ENCODE results near the gene NRG2.

NRG2 gene

DNA sequence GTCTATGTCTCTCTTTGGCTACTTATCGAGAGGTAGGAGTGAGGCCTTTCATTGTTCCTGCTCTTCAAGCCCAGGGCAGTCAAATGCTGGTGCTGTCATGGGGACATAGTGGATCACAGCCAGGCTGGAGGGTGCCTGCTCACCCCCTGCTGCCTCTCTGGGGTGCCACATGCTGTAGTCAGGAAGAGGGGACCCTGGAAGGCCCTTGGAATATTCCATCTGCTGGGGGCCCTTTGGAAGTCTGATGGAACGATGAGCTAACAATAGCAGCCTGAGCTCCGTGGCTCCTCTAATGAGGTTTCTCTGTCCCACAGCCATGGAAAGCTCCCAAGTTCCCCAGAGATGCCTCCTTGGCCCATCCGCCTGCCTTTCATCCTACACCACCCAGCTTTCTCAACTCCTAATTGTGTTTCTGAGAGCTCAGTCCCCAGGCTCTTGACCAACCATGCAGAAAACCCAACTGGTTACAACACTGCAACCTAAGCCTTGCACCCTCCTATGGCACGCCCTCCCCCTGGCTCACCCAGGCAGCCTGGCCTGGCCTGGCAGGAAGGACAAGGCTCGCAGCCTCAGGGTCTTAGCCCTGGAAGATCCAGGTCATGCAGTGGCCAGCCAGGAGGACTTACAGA, 91.7 kb downstream of the NRG2 start:
- TF ChIP-seq, protein P1, sequence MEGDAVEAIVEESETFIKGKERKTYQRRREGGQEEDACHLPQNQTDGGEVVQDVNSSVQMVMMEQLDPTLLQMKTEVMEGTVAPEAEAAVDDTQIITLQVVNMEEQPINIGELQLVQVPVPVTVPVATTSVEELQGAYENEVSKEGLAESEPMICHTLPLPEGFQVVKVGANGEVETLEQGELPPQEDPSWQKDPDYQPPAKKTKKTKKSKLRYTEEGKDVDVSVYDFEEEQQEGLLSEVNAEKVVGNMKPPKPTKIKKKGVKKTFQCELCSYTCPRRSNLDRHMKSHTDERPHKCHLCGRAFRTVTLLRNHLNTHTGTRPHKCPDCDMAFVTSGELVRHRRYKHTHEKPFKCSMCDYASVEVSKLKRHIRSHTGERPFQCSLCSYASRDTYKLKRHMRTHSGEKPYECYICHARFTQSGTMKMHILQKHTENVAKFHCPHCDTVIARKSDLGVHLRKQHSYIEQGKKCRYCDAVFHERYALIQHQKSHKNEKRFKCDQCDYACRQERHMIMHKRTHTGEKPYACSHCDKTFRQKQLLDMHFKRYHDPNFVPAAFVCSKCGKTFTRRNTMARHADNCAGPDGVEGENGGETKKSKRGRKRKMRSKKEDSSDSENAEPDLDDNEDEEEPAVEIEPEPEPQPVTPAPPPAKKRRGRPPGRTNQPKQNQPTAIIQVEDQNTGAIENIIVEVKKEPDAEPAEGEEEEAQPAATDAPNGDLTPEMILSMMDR (IDR thresholded peaks at IDR 0.05; ENCODE audit: insufficient read depth, low read length), result no peak
- no peak for TF ChIP-seq POLR2AphosphoS5 (IDR thresholded peaks at IDR 0.05; ENCODE audit: low read depth)
- TF ChIP-seq GABPA (IDR thresholded peaks at IDR 0.05; ENCODE audit: low read depth), result no peak
- no peak for TF ChIP-seq SPI1 (IDR thresholded peaks at IDR 0.05; ENCODE audit: borderline replicate concordance, low read depth)
- TF ChIP-seq, protein P2, sequence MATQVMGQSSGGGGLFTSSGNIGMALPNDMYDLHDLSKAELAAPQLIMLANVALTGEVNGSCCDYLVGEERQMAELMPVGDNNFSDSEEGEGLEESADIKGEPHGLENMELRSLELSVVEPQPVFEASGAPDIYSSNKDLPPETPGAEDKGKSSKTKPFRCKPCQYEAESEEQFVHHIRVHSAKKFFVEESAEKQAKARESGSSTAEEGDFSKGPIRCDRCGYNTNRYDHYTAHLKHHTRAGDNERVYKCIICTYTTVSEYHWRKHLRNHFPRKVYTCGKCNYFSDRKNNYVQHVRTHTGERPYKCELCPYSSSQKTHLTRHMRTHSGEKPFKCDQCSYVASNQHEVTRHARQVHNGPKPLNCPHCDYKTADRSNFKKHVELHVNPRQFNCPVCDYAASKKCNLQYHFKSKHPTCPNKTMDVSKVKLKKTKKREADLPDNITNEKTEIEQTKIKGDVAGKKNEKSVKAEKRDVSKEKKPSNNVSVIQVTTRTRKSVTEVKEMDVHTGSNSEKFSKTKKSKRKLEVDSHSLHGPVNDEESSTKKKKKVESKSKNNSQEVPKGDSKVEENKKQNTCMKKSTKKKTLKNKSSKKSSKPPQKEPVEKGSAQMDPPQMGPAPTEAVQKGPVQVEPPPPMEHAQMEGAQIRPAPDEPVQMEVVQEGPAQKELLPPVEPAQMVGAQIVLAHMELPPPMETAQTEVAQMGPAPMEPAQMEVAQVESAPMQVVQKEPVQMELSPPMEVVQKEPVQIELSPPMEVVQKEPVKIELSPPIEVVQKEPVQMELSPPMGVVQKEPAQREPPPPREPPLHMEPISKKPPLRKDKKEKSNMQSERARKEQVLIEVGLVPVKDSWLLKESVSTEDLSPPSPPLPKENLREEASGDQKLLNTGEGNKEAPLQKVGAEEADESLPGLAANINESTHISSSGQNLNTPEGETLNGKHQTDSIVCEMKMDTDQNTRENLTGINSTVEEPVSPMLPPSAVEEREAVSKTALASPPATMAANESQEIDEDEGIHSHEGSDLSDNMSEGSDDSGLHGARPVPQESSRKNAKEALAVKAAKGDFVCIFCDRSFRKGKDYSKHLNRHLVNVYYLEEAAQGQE (IDR thresholded peaks at IDR 0.05; ENCODE audit: insufficient replicate concordance, low read depth), result no peak
- Histone ChIP-seq H3K27me3 (ENCODE audit: insufficient read depth, poor library complexity, severe bottlenecking) (no peaks in the 10 kb centered on the region), H3K27ac (replicated peaks) (no peak overlapping the region), H3K4me3 (replicated peaks; ENCODE audit: insufficient read depth, low read length) (no peak overlapping the region)
- no peak for DNase-seq (ENCODE audit: low read depth in 1 of 2, low spot score in 1 of 2)

DNA sequence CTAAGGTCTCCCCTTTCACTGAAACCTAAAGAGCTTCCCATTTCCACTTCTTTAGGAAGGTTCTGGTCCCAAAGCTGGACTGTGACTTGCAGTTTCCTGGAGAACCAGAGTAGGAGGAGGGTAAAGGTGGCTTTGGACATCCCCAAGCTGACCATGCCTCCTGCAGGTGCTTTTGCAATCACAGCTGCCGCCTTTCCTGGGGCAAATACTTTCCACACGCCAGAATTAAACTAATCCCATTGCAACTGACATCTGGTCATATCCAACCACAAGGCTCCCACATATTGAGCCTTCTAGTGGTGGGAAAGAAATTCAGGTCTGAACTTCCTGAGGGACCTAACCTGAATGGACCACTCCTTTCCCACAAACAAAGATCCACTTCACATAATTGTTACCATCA, 92.7 kb downstream of the NRG2 start:
- Histone ChIP-seq H3K27me3 (ENCODE audit: insufficient read depth, poor library complexity, severe bottlenecking) (no peaks in the 10 kb centered on the region), H3K4me3 (replicated peaks; ENCODE audit: insufficient read depth, low read length) (no peak overlapping the region), H3K27ac (replicated peaks) (no peak overlapping the region)
- TF ChIP-seq, protein P2 (IDR thresholded peaks at IDR 0.05; ENCODE audit: insufficient replicate concordance, low read depth), result no peak
- TF ChIP-seq SPI1 (IDR thresholded peaks at IDR 0.05; ENCODE audit: borderline replicate concordance, low read depth) (no peak), GABPA (IDR thresholded peaks at IDR 0.05; ENCODE audit: low read depth) (no peak)
- DNase-seq (ENCODE audit: low read depth in 1 of 2, low spot score in 1 of 2), result no peak

DNA sequence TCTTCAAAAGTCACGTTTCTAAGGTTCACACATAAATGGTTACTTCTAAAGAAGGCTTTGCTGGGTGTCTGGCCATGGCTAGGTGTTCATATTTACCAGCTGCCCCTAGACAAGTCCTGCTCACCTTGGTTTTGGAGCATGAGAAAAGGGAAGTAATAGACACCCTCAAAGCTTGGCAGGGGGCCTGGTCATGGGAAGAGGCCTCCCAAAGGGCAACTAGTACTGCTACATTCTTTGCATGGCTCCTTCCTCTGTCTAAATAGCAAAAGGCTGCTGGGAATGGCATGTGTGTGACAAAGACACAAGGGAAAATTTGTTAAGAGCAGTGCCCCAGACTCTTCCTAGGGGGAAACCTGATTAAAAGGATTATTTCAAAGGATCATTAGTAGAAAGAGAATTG, 93.4 kb downstream of the NRG2 start:
- no peak overlapping the region for H3K27ac ChIP-seq (replicated peaks)
- no peak for DNase-seq (ENCODE audit: low read depth in 1 of 2, low spot score in 1 of 2)

More for the DNA sequence above, 93.4 kb downstream of the NRG2 start:
- Histone ChIP-seq H3K27me3 (ENCODE audit: insufficient read depth, poor library complexity, severe bottlenecking) (no peaks in the 10 kb centered on the region), H3K4me3 (replicated peaks; ENCODE audit: insufficient read depth, low read length) (no peak overlapping the region)
- no peak for TF ChIP-seq POLR2AphosphoS5 (IDR thresholded peaks at IDR 0.05; ENCODE audit: low read depth)
- TF ChIP-seq, protein P1 (IDR thresholded peaks at IDR 0.05; ENCODE audit: insufficient read depth, low read length), result no peak
- TF ChIP-seq SPI1 (IDR thresholded peaks at IDR 0.05; ENCODE audit: borderline replicate concordance, low read depth), result no peak
- TF ChIP-seq, protein P2 (IDR thresholded peaks at IDR 0.05; ENCODE audit: insufficient replicate concordance, low read depth), result no peak
- TF ChIP-seq GABPA (IDR thresholded peaks at IDR 0.05; ENCODE audit: low read depth), result no peak

Data from HL-60 (cell line).